Posterior vena cava (tissue), 2 donors: ENCODE data around the gene DLGAP1. TPM values are rescaled to one million over a fixed set of nuclear protein-coding genes. Genes with fewer than 3 reads are reported as not detected.
"Not testable (repeated sequence)": the region's sequence is repeated elsewhere in the genome, so short reads cannot be mapped to it uniquely, and the experiment has no call there.

ENCODE experiments used
- DNase-seq: peaks from one replicate; pipeline ENCODE4 v3.0.0-alpha.2; 2020; ENCODE audit warnings: low spot score
- intact Hi-C, 2 donors: fragments of 100-400 bp; cut with DNase I; formaldehyde crosslinking; loops; one replicate each; pipeline versions ENCODE4 v1.14.1 to v1.14.2; 2022 to 2023
- total RNA-seq, 2 donors: library from RNA; stranded (reverse); fragmentation: NEBNext Ultra II Directional; extraction: Animal tissue kit (Norgen Biotek cat#: 25700); gene quantifications; one replicate each; pipeline ENCODE4 v1.2.1, GENCODE V29; 2021
- donor health status: DM: yes; HTN: yes; CAD: no.
- donor health status: DM: yes; HTN: yes; CAD: no.

Gene DLGAP1
- total RNA-seq, 2 donors from 2014 or later: 0.05 to 0.32 TPM

DNA sequence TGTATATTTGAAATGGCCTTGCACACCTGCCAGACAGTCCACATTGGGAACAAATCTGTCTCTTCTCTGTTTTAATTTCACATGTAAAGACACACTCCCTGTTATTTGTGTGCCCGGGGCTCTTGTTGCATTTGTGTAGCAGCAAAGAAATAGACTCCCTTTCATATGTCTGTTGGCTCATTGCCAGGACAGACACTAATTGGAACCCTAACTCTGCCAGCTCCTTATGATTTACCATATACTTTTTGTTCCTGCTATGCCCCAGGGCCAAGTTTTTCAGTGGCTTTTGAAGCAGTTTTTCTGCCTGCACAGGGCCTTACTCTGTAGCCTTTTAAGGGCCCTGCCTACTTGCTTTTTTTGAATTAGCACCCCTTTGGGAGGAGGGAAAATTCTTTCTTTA, 396.9 kb downstream of the DLGAP1 start:
- no peak for DNase-seq
- intact Hi-C loops: no loop called here

GRCh38 chr18:4040391-4041092, 414.6 kb downstream of the DLGAP1 start:
- intact Hi-C loops: no loop called here
- DNase-seq: no peak

- no peak for DNase-seq
- intact Hi-C loops: no loop called here
These were observed 419.6 kb downstream of the DLGAP1 start for GRCh38 chr18:4035521-4035920.

GRCh38 chr18:4034815-4035214, 420.3 kb downstream of the DLGAP1 start:
- intact Hi-C loops, DNase-seq: not testable (repeated sequence)

DNA sequence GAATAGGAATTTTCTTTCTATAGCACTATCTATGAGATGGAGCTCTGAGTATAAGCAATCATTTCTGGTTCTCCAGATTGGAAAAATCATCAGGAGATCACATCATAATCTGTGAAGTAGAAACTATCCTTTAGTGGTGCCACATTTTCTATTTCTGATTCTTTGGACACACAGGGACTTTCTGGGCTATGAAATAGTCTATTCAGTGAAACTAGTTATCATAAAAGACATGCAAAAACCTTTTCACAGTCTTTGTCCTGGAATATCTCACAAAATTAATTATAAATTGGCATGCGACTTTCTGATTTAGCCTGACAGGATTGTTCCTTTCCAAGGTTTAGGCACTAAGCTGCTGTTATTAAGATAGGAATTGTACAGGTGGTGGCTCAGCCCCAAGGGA, 428.6 kb downstream of the DLGAP1 start:
- intact Hi-C loops: no loop called here
- DNase-seq: no peak

DNA sequence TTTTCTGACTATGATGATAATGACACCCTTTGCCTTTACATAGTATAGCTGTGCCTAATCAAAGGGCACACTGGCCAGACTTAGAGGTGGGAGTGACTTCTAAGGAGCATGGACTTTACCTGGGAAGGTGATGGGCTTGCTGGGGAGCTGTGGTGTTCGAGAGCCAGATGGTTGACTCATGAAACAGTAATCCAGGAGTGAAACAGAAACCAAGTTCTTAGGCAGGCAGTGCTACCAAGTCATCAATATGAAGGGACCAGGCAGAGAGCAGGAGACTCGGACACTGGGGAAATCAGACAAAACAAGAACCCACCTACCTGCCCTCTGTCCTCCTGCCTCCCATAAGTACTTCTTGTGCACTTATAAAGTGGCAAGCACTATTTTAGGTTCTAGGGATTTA, 430.4 kb downstream of the DLGAP1 start:
- intact Hi-C loops: no loop called here
- DNase-seq: no peak

DNA sequence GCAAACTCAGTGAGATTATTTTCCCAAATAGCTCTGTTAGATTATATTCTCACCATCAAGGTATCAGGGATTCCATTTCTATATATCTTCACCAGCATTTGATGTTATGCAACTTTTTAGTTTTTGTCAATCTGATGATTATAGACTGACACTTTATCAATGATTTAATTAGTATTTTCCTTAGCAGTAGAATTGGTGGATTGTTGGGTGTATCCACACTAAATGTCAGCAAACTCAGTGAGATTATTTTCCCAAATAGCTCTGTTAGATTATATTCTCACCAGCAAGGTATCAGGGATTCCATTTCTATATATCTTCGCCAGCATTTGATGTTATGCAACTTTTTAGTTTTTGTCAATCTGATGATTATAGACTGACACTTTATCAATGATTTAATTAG, 432.4 kb downstream of the DLGAP1 start:
- intact Hi-C loops, DNase-seq: not testable (repeated sequence)

DNA sequence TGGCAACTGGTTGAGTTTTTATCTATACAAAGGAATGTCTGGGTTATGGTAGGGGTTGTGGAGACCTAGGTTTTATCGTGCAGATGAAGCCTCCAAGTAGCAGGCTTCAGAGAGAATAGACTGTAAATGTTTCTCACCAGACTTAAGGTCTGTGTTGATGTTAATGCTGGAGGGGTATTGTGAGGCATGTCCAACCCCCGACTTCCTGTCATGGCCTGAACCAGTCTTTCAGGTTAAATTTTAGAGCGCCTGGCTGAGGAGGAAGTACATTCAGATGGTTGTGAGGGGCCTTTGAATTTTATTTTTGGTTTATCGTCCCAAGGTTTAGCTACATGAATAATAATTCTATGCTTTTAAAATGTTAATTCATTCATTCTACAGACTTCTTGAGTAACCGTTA, 435.1 kb downstream of the DLGAP1 start:
- DNase-seq: no peak
- intact Hi-C loops: no loop called here

GRCh38 chr18:4017480-4017879, 437.6 kb downstream of the DLGAP1 start:
- no peak for DNase-seq
- intact Hi-C loops: no loop called here

DNA sequence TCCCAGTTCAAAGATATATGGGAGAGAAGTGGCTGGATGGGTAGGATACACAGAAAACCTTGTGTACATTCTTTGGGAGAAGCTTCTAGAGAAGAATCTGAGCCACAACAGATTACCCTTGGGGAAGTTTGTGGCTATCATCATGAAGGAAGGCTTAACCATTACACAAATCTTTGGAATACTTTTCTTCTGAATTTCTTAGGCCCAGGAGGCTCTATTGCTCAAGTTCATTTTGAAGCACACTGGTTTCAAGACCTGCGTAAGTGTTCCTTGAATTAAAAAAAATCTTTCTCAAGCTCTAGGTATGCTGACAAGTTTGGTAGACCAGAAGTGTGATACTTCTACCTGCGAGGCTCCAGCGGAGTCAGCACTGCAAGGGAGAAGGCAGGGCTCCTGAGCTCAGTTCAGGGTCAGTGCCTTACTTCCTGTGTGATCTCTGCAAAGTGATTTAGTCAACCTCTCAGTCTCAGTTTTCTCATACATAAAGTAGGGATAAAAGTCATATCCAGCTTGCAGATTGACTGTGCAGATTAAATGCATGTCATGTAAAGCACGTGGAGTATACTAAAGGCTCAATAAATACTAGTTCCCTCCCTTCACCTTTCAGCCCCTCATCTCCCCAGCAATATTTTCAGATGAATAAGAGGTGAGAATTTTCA, 438.6 kb downstream of the DLGAP1 start:
- intact Hi-C loops: no loop called here

GRCh38 chr18:4007846-4008245, 447.3 kb downstream of the DLGAP1 start:
- DNase-seq: no peak
- intact Hi-C loops: no loop called here

More for the DNA sequence above, 438.6 kb downstream of the DLGAP1 start:
- DNase-seq: no peak

DNA sequence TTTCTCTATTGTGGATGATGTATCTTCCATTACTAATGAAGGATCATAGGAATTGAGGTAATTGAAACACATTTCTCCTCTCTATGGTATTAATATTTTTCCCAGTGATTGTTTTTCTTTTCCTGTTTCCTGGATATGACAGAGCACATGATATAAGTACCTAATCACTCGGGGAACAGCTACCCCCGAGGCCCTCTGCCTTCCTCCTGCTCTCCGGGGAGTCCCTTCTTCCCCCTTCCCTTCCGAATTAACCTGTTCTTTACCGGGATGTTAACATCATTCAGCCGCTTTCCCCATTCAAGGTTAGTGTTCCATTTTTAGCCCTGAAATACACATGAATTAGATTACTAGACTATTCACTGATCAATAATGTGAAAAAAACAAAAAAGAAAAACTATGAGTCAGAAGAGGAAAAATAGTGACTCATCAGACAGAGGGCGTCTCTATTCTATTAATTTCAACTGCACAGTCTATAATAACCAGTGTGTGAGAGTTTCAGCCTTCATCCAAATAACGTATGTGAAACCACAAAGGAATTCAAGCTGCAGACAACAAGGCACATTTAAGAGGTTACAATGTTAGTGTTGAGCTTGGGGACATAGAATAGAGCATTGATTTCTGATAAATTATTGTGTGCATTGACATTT, 450.8 kb downstream of the DLGAP1 start:
- no peak for DNase-seq
- intact Hi-C loops: no loop called here

- intact Hi-C loops: loop anchor here in 1 of 2 donors (10.0 kb wide), 1 partner anchor 224 kb away; no protein-coding TSS in a partner anchor
- DNase-seq: no peak
These were observed 456.3 kb downstream of the DLGAP1 start for GRCh38 chr18:3998698-3999333.

- intact Hi-C loops: loop anchor here in 1 of 2 donors (10.0 kb wide), 1 partner anchor 221 kb away; no protein-coding TSS in a partner anchor
- no peak for DNase-seq
These were observed 459.5 kb downstream of the DLGAP1 start for GRCh38 chr18:3995476-3996102.

GRCh38 chr18:3993941-3994687, 461.0 kb downstream of the DLGAP1 start:
- intact Hi-C loops: loop anchor here in 1 of 2 donors (10.0 kb wide), 1 partner anchor 219 kb away; no protein-coding TSS in a partner anchor
- DNase-seq: no peak

DNA sequence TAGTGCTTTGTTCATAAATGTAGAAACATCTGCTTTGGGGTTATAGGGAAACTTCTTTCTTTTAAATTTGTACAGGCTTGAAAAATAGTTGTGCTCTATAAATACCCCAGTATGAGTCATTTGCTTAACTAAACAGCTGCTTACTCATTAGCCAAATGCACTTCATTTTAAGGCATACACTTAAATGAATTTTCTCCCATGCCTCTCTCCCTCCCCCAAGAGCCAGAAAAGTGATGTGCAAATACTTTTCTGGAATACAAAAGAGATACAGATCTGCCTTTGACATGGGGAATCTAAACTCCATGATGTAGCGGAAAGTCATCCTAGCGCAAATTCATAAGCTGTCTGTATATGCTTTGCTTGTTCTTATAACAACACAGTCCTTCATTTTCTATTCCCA, 469.4 kb downstream of the DLGAP1 start:
- intact Hi-C loops: no loop called here

DNA sequence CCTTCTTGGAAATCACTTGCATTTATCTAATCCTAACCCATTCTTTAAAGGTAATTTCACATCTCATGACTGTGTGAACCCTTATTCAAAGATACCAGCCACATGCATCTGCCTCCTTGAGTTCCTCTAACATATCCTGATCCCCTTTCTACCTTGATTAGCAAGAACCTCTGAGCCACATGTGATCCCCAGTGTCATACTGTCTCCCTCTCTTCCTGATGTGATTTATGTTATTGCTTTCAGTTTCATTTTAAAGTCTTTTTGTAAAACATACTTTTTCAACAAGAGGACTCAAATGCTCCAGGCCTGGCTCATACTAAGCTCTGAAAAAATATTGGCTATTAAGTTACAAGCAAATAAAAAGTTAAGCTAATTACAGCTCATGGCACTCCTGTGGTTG, 470.1 kb downstream of the DLGAP1 start:
- intact Hi-C loops: no loop called here

More for the DNA sequence above, 469.4 kb downstream of the DLGAP1 start:
- DNase-seq: no peak

DNA sequence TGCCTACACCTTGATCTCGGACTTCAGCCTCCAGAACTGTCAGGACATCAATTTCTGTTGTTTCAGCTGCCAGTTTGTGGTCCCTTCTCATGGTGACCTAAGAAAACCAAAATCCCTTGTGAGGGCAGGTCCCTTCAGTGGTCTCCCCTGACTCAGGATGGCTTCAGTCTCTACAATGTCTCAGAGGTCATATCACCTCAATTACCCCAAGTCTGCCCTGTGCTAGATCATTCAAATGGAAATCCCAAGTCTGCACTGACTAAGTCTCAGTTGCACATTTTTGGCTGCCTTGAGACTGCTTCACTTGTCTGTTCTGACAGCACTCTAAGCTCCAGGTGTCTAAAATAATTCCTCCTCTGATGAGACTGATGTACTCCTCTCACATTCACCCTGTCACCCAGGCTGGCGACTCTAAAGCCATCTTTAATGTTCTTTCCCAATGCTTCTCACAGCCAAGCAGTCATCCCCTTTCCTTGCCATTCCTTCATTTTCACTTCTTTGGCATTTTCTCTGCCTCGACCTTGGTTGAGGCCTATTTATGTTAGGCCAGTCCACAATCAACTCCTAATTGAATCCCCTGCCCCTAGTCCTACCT, 470.8 kb downstream of the DLGAP1 start:
- intact Hi-C loops: no loop called here

More for the DNA sequence above, 470.1 kb downstream of the DLGAP1 start:
- no peak for DNase-seq

More for the DNA sequence above, 470.8 kb downstream of the DLGAP1 start:
- DNase-seq: no peak
